ENCODE data around the gene POLR2M.

DNA sequence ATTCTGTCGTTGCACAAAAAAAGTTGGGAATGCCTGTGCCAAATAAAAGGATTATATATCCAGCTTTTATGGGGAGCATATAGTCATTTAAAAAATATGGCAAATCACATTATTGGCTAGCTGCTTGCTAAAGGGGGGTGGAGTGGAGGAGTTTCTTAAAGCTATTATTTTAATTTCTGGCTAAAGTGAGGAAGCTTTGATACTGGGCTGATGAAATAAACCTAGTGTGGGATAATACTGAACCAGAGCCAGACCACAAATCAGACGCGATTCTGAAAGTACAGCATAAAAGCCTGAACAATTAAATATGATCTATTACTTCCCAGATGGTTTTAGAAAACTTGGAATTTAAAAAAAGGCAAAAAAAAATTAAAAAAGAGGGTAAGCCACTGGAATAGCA, 14.4 kb downstream of the POLR2M start:
- no peak for TF ChIP-seq EZH2 (IDR thresholded peaks at IDR 0.05; ENCODE audit: low read depth)
- TF ChIP-seq, protein P1, sequence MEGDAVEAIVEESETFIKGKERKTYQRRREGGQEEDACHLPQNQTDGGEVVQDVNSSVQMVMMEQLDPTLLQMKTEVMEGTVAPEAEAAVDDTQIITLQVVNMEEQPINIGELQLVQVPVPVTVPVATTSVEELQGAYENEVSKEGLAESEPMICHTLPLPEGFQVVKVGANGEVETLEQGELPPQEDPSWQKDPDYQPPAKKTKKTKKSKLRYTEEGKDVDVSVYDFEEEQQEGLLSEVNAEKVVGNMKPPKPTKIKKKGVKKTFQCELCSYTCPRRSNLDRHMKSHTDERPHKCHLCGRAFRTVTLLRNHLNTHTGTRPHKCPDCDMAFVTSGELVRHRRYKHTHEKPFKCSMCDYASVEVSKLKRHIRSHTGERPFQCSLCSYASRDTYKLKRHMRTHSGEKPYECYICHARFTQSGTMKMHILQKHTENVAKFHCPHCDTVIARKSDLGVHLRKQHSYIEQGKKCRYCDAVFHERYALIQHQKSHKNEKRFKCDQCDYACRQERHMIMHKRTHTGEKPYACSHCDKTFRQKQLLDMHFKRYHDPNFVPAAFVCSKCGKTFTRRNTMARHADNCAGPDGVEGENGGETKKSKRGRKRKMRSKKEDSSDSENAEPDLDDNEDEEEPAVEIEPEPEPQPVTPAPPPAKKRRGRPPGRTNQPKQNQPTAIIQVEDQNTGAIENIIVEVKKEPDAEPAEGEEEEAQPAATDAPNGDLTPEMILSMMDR (conservative IDR thresholded peaks at IDR 0.05): no peak

Data from PC-9 (cell line).